Activated naive CD4-positive, alpha-beta T cell treated with anti-CD3 and anti-CD28 coated beads, Interleukin-2, amount 50 U/mL, for 72 hours (primary cell): ENCODE data around the gene PDE11A. TPM values are rescaled to one million over a fixed set of nuclear protein-coding genes. Genes with fewer than 3 reads are reported as not detected.
"Not testable (repeated sequence)": the region's sequence is repeated elsewhere in the genome, so short reads cannot be mapped to it uniquely, and the experiment has no call there.

Source experiments
- ATAC-seq, 2 donors: fragments of 150-1000 bp; cut with Tn5 transposase; 2 replicates each; pipeline ENCODE4 v1.10.0; 2021; ENCODE audit warnings: mild to moderate bottlenecking in 2 of 2, moderate library complexity in 2 of 2
- DNase-seq, 2 donors: peaks; one replicate each; pipeline ENCODE4 v3.0.0; 2021 to 2022; ENCODE audit warnings: low spot score in 2 of 2
- H3K27ac Mint-ChIP-seq, 2 donors: one replicate each; pipeline ENCODE4 v1.8.0; 2022; ENCODE audit warnings: mild to moderate bottlenecking in 2 of 2, mixed read lengths in 2 of 2
- H3K36me3 Mint-ChIP-seq, 2 donors: one replicate each; pipeline ENCODE4 v1.8.0; 2022; ENCODE audit warnings: mixed read lengths in 2 of 2
- H3K9me3 Mint-ChIP-seq, 2 donors: one replicate each; pipeline ENCODE4 v1.8.0; 2022; ENCODE audit warnings: mixed read lengths in 2 of 2
- total RNA-seq, 2 donors: library from RNA; stranded (reverse); gene quantifications; one replicate each; pipeline ENCODE4 v1.2.3, GENCODE V29; 2022

Gene PDE11A
- total RNA-seq, 2 donors from 2014 or later, result not detected

- H3K27ac Mint-ChIP-seq, result no peak overlapping the region
- ATAC-seq (no peak), DNase-seq (no peak)
- no peaks in the 10 kb centered on the region for H3K36me3 Mint-ChIP-seq
- H3K9me3 Mint-ChIP-seq, result no peaks in the 10 kb centered on the region
Observed at GRCh38 chr2:178047391-178047790, 25.2 kb downstream of the PDE11A start.

GRCh38 chr2:178044836-178045235 lies 27.7 kb downstream of the PDE11A start:
- H3K36me3 Mint-ChIP-seq, result no peaks in the 10 kb centered on the region
- no peak for ATAC-seq
- no peak for DNase-seq
- H3K27ac Mint-ChIP-seq, result no peak overlapping the region
- H3K9me3 Mint-ChIP-seq, result no peaks in the 10 kb centered on the region

GRCh38 chr2:178043266-178043665 lies 29.3 kb downstream of the PDE11A start:
- ATAC-seq (peak in 1 of 2 donors; percentile 35), DNase-seq (no peak)
- H3K9me3 Mint-ChIP-seq, result no peaks in the 10 kb centered on the region
- no peaks in the 10 kb centered on the region for H3K36me3 Mint-ChIP-seq
- no peak overlapping the region for H3K27ac Mint-ChIP-seq

- ATAC-seq, H3K9me3 Mint-ChIP-seq, H3K36me3 Mint-ChIP-seq, H3K27ac Mint-ChIP-seq, DNase-seq: not testable (repeated sequence)
Observed at GRCh38 chr2:178033583-178033982, 39.0 kb downstream of the PDE11A start.

GRCh38 chr2:178029342-178029741 lies 43.2 kb downstream of the PDE11A start:
- ATAC-seq (no peak), DNase-seq (no peak)
- Mint-ChIP-seq H3K27ac (no peak overlapping the region), H3K36me3 (peaks cover 0 to 7% of the 10 kb centered on the region in 2 donors), H3K9me3 (peaks cover 0 to 5% of the 10 kb centered on the region in 2 donors)

- no peak for ATAC-seq
- DNase-seq, result no peak
- Mint-ChIP-seq H3K27ac (no peak overlapping the region), H3K36me3 (no peaks in the 10 kb centered on the region), H3K9me3 (no peaks in the 10 kb centered on the region)
Observed at GRCh38 chr2:178025551-178026185, 46.9 kb downstream of the PDE11A start.

GRCh38 chr2:178018141-178018540 lies 54.4 kb downstream of the PDE11A start:
- H3K36me3 Mint-ChIP-seq, result no peaks in the 10 kb centered on the region

GRCh38 chr2:178016612-178017011 lies 56.0 kb downstream of the PDE11A start:
- H3K9me3 Mint-ChIP-seq, result no peaks in the 10 kb centered on the region
- H3K36me3 Mint-ChIP-seq, result no peaks in the 10 kb centered on the region
- H3K27ac Mint-ChIP-seq, result no peak overlapping the region
- no peak for ATAC-seq
- no peak for DNase-seq

More at GRCh38 chr2:178018141-178018540, 54.4 kb downstream of the PDE11A start:
- ATAC-seq (no peak), DNase-seq (no peak)
- Mint-ChIP-seq H3K27ac (no peak overlapping the region), H3K9me3 (no peaks in the 10 kb centered on the region)

- Mint-ChIP-seq H3K36me3 (no peaks in the 10 kb centered on the region), H3K27ac (no peak overlapping the region), H3K9me3 (no peaks in the 10 kb centered on the region)
- ATAC-seq (no peak), DNase-seq (no peak)
Observed at GRCh38 chr2:178012639-178013038, 59.9 kb downstream of the PDE11A start.

- DNase-seq (no peak), ATAC-seq (no peak)
- Mint-ChIP-seq H3K27ac (no peak overlapping the region), H3K36me3 (no peaks in the 10 kb centered on the region), H3K9me3 (no peaks in the 10 kb centered on the region)
Observed at GRCh38 chr2:178009813-178010212, 62.8 kb downstream of the PDE11A start.

- ATAC-seq (no peak), DNase-seq (no peak)
- H3K36me3 Mint-ChIP-seq, result no peaks in the 10 kb centered on the region
- H3K27ac Mint-ChIP-seq, result no peak overlapping the region
- H3K9me3 Mint-ChIP-seq, result no peaks in the 10 kb centered on the region
Observed at GRCh38 chr2:178008636-178009289, 63.8 kb downstream of the PDE11A start.

- Mint-ChIP-seq H3K36me3 (no peaks in the 10 kb centered on the region), H3K27ac (no peak overlapping the region), H3K9me3 (no peaks in the 10 kb centered on the region)
- ATAC-seq (no peak), DNase-seq (no peak)
Observed at GRCh38 chr2:178006710-178007109, 65.9 kb downstream of the PDE11A start.

GRCh38 chr2:178005756-178006155 lies 66.8 kb downstream of the PDE11A start:
- Mint-ChIP-seq H3K27ac (no peak overlapping the region), H3K9me3 (no peaks in the 10 kb centered on the region), H3K36me3 (no peaks in the 10 kb centered on the region)
- DNase-seq (no peak), ATAC-seq (no peak)

- no peak for ATAC-seq
- H3K9me3 Mint-ChIP-seq, result no peaks in the 10 kb centered on the region
- DNase-seq, result no peak
- no peak overlapping the region for H3K27ac Mint-ChIP-seq
- H3K36me3 Mint-ChIP-seq, result no peaks in the 10 kb centered on the region
Observed at GRCh38 chr2:178002038-178002437, 70.5 kb downstream of the PDE11A start.

- Mint-ChIP-seq H3K9me3 (no peaks in the 10 kb centered on the region), H3K27ac (no peak overlapping the region), H3K36me3 (no peaks in the 10 kb centered on the region)
- DNase-seq (no peak), ATAC-seq (no peak)
Observed at GRCh38 chr2:177998996-177999395, 73.6 kb downstream of the PDE11A start.

- ATAC-seq (no peak), DNase-seq (no peak)
- Mint-ChIP-seq H3K27ac (no peak overlapping the region), H3K36me3 (no peaks in the 10 kb centered on the region), H3K9me3 (no peaks in the 10 kb centered on the region)
Observed at GRCh38 chr2:177998006-177998405, 74.6 kb downstream of the PDE11A start.

GRCh38 chr2:177992992-177993391 lies 79.6 kb downstream of the PDE11A start:
- H3K36me3 Mint-ChIP-seq, result no peaks in the 10 kb centered on the region
- H3K9me3 Mint-ChIP-seq, result no peaks in the 10 kb centered on the region
- ATAC-seq, result no peak

More at GRCh38 chr2:177992992-177993391, 79.6 kb downstream of the PDE11A start:
- no peak overlapping the region for H3K27ac Mint-ChIP-seq
- no peak for DNase-seq
